Smooth muscle cell (in vitro differentiated cells): ENCODE results near the gene OTOG. TPM values are rescaled to one million over a fixed set of nuclear protein-coding genes. Genes with fewer than 3 reads are reported as not detected.

ENCODE experiments used
- DNase-seq: peaks from one replicate; lab custom pipeline; 2025; ENCODE audit not compliant: unreplicated experiment; lab: John Stamatoyannopoulos, UW
- H2AFZ ChIP-seq: fragments of 200-600 bp; sonication (generic); 2 replicates; pipeline ENCODE4 v1.6.0; 2016; ENCODE audit warnings: antibody characterized with exemption, low read depth, mild to moderate bottlenecking
- H3F3A ChIP-seq: fragments of 200-600 bp; sonication (generic); 2 replicates; pipeline ENCODE4 v1.6.0; 2017; ENCODE audit warnings: antibody characterized with exemption, low read depth
- H3K27ac ChIP-seq: fragments of 200-600 bp; sonication (generic); 2 replicates; pipeline ENCODE4 v1.5.1; 2016; ENCODE audit warnings: low read depth, mild to moderate bottlenecking
- H3K27me3 ChIP-seq: fragments of 200-600 bp; sonication (generic); 2 replicates; pipeline ENCODE4 v1.6.1; 2016; ENCODE audit warnings: low read depth, mild to moderate bottlenecking
- H3K36me3 ChIP-seq: fragments of 200-600 bp; sonication (generic); 2 replicates; pipeline ENCODE4 v1.5.1; 2016; ENCODE audit warnings: low read depth
- H3K4me1 ChIP-seq: fragments of 200-600 bp; sonication (generic); 2 replicates; pipeline ENCODE4 v1.5.1; 2016; ENCODE audit warnings: low read depth
- H3K4me2 ChIP-seq: fragments of 200-600 bp; sonication (generic); 2 replicates; pipeline ENCODE4 v1.6.0; 2016; ENCODE audit warnings: mild to moderate bottlenecking
- H3K4me3 ChIP-seq: fragments of 200-600 bp; sonication (generic); 2 replicates; pipeline ENCODE4 v1.5.1; 2016; ENCODE audit warnings: mild to moderate bottlenecking
- H3K79me2 ChIP-seq: fragments of 200-600 bp; sonication (generic); 2 replicates; pipeline ENCODE4 v1.6.0; 2016; ENCODE audit warnings: low read depth, mild to moderate bottlenecking
- H3K9ac ChIP-seq: fragments of 200-600 bp; sonication (generic); 2 replicates; pipeline ENCODE4 v1.6.0; 2016; ENCODE audit warnings: low read depth
- H3K9me3 ChIP-seq: fragments of 200-600 bp; sonication (generic); replicated peaks from 2 replicates; pipeline ENCODE4 v1.5.1; 2016; ENCODE audit warnings: low read depth
- H4K20me1 ChIP-seq: fragments of 200-600 bp; sonication (generic); 2 replicates; pipeline ENCODE4 v1.6.0; 2016; ENCODE audit warnings: low read depth
- WGBS: methylation state at CpG from one replicate; pipeline ENCODE4 v1.1.7; 2016; ENCODE audit warnings: low lambda C conversion rate; 5-methylcytosine and 5-hydroxymethylcytosine counted together
- polyA plus RNA-seq: library from polyadenylated mRNA; unstranded; fragments of >200 nt; fragmentation: Nextera tagmentation; extraction: Ambion mirVana; gene quantifications from 2 replicates; pipeline ENCODE4 v1.2.1, GENCODE V29; 2016
- total RNA-seq: library from RNA; depleted of rRNA; stranded (reverse); fragments of >200 nt; gene quantifications from 2 replicates; pipeline ENCODE4 v1.2.3, GENCODE V29; 2014
- TF ChIP-seq, protein P1 (sequence below): fragments of 200-600 bp; sonication (generic); IDR thresholded peaks from 2 replicates; pipeline ENCODE4 v1.5.1; 2017; ENCODE audit warnings: borderline replicate concordance, mild to moderate bottlenecking, antibody characterized with exemption; ENCODE audit not compliant: insufficient read depth, poor library complexity, severe bottlenecking

Gene OTOG
- total and polyA plus RNA-seq, 2 experiments from 2014 or later: not detected

DNA sequence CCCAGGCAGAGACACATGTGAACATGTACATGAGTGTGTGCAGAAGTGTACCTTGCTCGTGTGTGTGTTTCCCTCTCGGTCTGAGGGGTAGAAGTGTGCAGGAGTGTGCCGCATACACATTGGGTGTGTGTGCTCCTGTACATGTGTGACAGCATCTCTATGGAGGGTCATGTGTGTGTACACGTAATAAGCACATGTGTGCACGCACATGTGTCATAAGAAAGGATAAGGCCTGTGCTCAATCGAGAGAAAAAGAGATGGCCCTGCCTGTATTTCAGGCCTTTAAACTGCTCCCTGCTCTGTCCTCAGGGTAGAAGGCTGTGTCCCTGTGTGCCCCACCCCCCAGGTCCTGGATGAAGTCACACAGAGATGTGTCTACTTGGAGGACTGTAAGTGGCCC is 61.8 kb downstream of the OTOG start:
- Histone ChIP-seq H3K4me1 (no peaks in the 10 kb centered on the region), H3K27me3 (peaks cover 10% of the 10 kb centered on the region), H3K27ac (no peak overlapping the region), H2AFZ (no peak overlapping the region), H3K4me3 (no peak overlapping the region), H3K9me3 (no peaks in the 10 kb centered on the region), H3K4me2 (no peak overlapping the region), H3K79me2 (no peaks in the 10 kb centered on the region), H3F3A (no peaks in the 10 kb centered on the region), H3K36me3 (no peaks in the 10 kb centered on the region), H4K20me1 (no peaks in the 10 kb centered on the region), H3K9ac (no peak overlapping the region)
- TF ChIP-seq, protein P1, sequence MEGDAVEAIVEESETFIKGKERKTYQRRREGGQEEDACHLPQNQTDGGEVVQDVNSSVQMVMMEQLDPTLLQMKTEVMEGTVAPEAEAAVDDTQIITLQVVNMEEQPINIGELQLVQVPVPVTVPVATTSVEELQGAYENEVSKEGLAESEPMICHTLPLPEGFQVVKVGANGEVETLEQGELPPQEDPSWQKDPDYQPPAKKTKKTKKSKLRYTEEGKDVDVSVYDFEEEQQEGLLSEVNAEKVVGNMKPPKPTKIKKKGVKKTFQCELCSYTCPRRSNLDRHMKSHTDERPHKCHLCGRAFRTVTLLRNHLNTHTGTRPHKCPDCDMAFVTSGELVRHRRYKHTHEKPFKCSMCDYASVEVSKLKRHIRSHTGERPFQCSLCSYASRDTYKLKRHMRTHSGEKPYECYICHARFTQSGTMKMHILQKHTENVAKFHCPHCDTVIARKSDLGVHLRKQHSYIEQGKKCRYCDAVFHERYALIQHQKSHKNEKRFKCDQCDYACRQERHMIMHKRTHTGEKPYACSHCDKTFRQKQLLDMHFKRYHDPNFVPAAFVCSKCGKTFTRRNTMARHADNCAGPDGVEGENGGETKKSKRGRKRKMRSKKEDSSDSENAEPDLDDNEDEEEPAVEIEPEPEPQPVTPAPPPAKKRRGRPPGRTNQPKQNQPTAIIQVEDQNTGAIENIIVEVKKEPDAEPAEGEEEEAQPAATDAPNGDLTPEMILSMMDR: no peak
- 91% methylated on average over 6 of the region's 6 CpGs for WGBS
- no peak for DNase-seq

DNA sequence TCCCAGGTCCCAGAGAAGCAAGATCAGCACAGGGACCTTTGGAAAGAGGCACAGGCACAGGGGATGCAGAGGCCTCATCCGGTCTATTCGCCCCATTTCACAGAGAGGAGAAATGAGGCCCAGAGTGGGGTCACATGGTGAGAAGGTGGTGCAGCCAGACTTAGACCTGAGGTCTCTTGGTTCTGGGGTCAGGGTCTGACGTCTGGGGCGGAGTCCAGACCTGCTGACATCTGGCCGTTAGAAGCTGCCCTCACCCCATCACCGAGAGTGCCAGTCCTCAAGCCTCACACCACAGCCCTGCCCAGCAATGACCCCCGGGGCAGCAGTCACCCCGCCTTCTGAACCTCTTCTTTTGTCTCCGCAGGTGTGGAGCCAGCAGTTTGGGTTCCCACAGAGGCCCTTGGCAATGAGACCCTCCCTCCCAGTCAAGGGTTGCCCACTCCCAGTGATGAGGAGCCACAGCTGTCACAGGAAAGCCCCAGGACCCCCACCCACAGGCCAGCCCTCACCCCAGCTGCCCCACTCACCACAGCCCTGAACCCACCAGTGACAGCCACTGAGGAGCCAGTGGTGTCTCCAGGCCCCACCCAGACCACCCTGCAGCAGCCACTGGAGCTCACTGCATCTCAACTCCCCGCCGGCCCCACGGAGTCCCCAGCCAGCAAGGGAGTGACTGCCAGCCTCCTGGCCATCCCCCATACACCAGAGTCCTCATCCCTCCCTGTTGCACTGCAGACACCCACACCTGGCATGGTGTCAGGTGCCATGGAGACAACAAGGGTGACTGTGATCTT is 62.4 kb downstream of the OTOG start:
- Histone ChIP-seq H3K79me2 (no peaks in the 10 kb centered on the region), H3K4me1 (no peaks in the 10 kb centered on the region), H3K27me3 (peaks cover 10% of the 10 kb centered on the region), H3K27ac (no peak overlapping the region), H3K4me2 (no peak overlapping the region), H3K4me3 (no peak overlapping the region), H4K20me1 (no peaks in the 10 kb centered on the region), H2AFZ (no peak overlapping the region), H3K9ac (no peak overlapping the region), H3K36me3 (no peaks in the 10 kb centered on the region), H3K9me3 (no peaks in the 10 kb centered on the region), H3F3A (no peaks in the 10 kb centered on the region)
- 93% methylated on average over 12 of the region's 12 CpGs for WGBS
- TF ChIP-seq, protein P1: no peak
- DNase-seq: no peak

DNA sequence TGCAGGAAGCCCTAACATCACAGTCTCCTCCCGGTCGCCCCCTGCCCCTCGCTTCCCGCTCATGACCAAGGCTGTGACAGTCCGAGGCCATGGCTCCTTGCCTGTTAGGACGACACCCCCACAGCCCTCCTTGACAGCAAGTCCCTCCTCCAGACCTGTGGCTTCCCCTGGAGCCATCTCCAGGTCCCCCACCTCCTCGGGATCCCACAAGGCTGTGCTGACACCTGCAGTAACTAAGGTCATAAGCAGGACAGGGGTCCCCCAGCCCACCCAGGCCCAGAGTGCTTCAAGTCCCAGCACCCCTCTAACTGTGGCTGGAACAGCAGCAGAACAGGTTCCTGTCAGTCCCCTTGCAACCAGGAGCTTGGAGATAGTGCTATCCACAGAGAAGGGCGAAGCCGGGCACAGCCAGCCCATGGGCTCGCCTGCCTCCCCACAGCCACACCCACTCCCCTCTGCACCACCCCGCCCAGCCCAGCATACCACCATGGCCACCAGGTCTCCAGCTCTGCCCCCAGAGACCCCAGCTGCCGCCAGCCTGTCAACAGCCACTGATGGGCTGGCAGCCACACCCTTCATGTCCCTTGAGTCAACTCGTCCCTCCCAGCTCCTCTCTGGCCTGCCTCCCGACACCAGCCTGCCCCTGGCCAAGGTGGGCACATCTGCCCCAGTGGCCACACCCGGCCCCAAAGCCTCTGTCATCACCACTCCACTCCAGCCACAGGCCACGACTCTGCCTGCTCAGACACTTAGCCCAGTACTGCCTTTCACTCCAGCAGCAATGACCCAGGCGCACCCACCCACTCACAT is 63.2 kb downstream of the OTOG start:
- Histone ChIP-seq H4K20me1 (no peaks in the 10 kb centered on the region), H3F3A (no peaks in the 10 kb centered on the region), H3K36me3 (no peaks in the 10 kb centered on the region), H3K4me3 (no peak overlapping the region), H3K4me1 (no peaks in the 10 kb centered on the region), H3K79me2 (no peaks in the 10 kb centered on the region), H2AFZ (no peak overlapping the region), H3K27me3 (peaks cover 18% of the 10 kb centered on the region), H3K27ac (no peak overlapping the region), H3K4me2 (no peak overlapping the region), H3K9me3 (no peaks in the 10 kb centered on the region), H3K9ac (no peak overlapping the region)
- DNase-seq: no peak
- WGBS: 86% methylated on average over 12 of the region's 17 CpGs
- TF ChIP-seq, protein P1: no peak
